GM21825 (cell line): ENCODE measurements around the gene SLC26A5.

Source experiments
- ATAC-seq: cut with Tn5 transposase; IDR thresholded peaks from one replicate; pipeline ENCODE4 v1.9.1; 2021; ENCODE audit warnings: mild to moderate bottlenecking, moderate library complexity; ENCODE audit not compliant: unreplicated experiment

Gene SLC26A5

DNA sequence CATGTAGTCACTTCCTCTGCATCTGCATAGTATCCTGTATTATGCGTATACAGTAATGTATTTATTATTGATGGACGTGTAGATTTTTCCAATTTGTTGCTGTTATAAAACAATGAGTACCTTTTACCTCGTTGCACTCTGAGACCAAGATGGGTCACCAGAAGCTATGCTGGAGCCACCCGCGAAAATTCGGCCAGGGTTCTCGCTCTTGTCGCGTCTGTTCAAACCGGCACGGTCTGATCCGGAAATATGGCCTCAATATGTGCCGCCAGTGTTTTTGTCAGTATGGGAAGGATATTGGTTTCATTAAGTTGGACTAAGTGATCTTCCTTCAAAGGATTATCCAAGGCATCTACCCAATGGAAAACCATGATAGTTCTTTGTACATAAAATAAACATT is 97.6 kb downstream of the SLC26A5 start:
- ATAC-seq, result no peak

DNA sequence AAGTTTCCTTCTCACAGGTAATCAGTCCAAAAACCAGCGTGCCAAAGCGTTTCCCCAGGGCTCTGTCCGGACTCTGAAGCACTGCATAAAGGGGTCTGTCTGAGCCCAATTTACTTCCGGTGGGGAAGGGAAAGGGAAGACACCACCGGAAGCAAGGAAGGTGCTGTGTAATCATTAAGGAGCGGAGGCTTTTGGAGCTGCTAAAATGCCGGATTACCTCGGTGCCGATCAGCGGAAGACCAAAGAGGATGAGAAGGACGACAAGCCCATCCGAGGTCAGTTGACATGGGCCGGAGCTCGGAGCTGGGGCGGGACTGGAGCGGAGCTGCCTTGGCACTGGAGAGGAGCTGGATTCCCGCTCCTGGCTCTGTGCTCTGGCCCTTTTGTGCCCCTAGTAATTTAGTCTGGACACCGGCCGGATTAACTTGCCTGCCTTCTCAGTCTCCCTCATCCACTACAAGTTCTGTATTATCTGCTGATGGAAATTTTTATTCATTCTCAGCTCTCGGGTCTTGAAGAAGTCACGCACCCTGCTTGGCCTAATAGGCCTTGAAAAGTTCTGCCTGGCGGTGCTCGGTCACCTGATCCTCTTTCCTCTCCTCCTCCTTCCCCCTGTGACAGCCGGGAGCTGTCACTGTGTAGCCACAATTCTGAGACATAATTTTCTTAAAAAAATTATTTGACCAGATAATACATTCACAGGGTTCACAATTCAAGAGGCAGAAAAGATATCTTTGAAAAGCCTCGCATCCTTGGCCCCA is 98.3 kb downstream of the SLC26A5 start, which contains the start of gene PSMC2:
Gene PSMC2 (plus strand): TSS at position 137 of the 761 bp plus-strand sequence. CDS start 69 bp downstream, at position 206.
- peak; percentile 72 for ATAC-seq

DNA sequence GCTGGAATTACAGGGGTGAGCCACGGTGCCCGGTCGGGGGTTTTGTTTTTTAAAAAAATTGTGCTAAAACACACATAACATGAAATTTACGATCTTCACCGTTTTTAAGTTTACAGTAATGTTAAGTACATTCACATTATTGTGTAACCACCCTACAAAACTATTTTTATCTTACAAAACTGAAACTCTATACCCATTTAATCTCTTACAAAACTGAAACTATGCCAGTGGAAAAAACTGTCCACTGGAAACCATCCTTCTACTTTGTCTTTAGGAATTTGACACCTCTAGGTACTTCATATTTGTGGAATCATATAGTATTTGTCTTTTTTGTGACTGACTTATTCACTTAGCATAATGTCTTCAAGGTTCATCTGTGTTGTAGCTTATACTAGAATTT is 99.6 kb downstream of the SLC26A5 start:
- no peak for ATAC-seq

GRCh38 chr7:103344453-103345149 is 101.4 kb downstream of the SLC26A5 start, which contains the start of gene DNAJC2:
Gene DNAJC2, minus strand, starts transcription at chr7:103344767. Its CDS starts 145 bp downstream, at chr7:103344622.
- peak; percentile 78 for ATAC-seq

DNA sequence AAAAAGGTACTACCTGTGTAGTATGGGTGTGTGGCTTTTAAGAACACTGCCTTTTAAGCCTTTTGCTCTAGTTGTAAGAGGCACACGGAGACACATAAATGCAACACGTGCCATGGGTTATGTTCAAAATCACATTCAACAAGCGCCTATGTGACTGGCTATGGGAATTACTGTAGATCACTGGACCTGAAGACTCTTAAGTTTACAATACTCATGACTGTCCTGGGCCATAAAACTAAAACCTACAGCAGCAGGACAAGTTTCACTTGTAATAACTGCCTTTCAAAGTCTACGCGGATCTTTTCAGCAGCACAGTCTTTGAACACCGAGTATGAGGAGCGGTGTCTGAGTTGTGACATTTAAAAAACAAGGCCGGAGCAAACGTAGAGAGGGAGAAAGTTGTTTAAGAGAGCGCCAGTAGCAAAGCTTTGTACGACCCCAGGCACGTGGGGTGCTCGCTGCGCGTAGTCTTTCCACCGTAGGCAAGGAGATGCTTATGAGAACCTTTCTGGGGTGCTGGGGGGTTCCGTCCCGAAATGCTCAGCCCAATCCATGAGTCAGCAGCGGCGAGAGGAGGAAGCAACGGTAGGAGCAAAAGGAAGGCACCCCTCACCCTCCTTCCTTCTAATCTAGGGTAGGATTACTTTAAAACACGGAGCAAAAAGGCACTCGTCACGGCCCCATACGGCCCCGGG is 102.1 kb downstream of the SLC26A5 start:
- ATAC-seq, result no peak

- no peak for ATAC-seq
These were observed 102.7 kb downstream of the SLC26A5 start for GRCh38 chr7:103343332-103343731.

- no peak for ATAC-seq
These were observed 104.5 kb downstream of the SLC26A5 start for GRCh38 chr7:103341466-103341865.

GRCh38 chr7:103338864-103339263 is 107.1 kb downstream of the SLC26A5 start:
- ATAC-seq, result no peak

- ATAC-seq, result no peak
These were observed 109.2 kb downstream of the SLC26A5 start for GRCh38 chr7:103336761-103337160.

DNA sequence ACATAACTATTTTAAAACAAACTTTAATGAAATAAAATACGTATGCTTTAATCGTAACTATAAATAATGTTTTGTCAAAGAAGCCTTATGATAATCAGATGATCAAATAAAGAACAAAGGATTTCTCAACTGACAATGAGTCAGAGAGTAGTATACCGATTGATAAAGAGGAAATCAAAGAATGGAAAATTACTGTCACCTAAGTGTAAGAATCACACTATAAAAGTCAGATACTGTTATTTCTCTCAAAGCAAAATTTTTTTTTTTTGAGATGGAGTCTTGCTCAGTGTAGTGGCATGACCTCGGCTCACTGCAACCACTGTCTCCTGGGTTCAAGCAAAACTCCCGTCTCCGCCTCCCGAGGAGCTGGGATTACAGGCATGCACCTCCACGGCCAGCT is 120.3 kb downstream of the SLC26A5 start:
- no peak for ATAC-seq
